ENCODE data around the gene NPAS2. TPM values are rescaled to one million over a fixed set of nuclear protein-coding genes. Genes with fewer than 3 reads are reported as not detected.

Gene NPAS2
- total RNA-seq, 3 donors from 2014 or later, result 6.2 to 42.3 (median 22.5) TPM

- no peak for DNase-seq (ENCODE audit: low spot score in 2 of 2)
- TF ChIP-seq POLR2A (IDR thresholded peaks at IDR 0.05) (no peak), POLR2AphosphoS5 (IDR thresholded peaks at IDR 0.05) (no peak), CTCF (IDR thresholded peaks at IDR 0.05) (no peak)
- H3K27ac ChIP-seq, result no peak overlapping the region
- no peak overlapping the region for H3K4me3 ChIP-seq
- no peaks in the 10 kb centered on the region for H3K4me1 ChIP-seq
- no peaks in the 10 kb centered on the region for H3K27me3 ChIP-seq
- no peaks in the 10 kb centered on the region for H3K9me3 ChIP-seq
- H3K36me3 ChIP-seq, result no peaks in the 10 kb centered on the region
- intact Hi-C loops (cut with DNase I; ENCODE audit: low total_unique reads), result no loop called here
Observed at GRCh38 chr2:100945930-100946607, 126.1 kb downstream of the NPAS2 start.

- no peak overlapping the region for H3K27ac ChIP-seq
- no peaks in the 10 kb centered on the region for H3K9me3 ChIP-seq
- H3K4me1 ChIP-seq, result no peaks in the 10 kb centered on the region
- no peaks in the 10 kb centered on the region for H3K36me3 ChIP-seq
- no peak for DNase-seq (ENCODE audit: low spot score in 2 of 2)
- H3K27me3 ChIP-seq, result no peaks in the 10 kb centered on the region
- intact Hi-C loops (cut with DNase I; ENCODE audit: low total_unique reads), result no loop called here
- H3K4me3 ChIP-seq, result no peak overlapping the region
- no peak for TF ChIP-seq POLR2A (IDR thresholded peaks at IDR 0.05)
- no peak for TF ChIP-seq CTCF (IDR thresholded peaks at IDR 0.05)
- TF ChIP-seq POLR2AphosphoS5 (IDR thresholded peaks at IDR 0.05), result no peak
Observed at GRCh38 chr2:100948942-100949811, 129.2 kb downstream of the NPAS2 start.

GRCh38 chr2:100952512-100952911 is 132.6 kb downstream of the NPAS2 start:
- peaks cover 0 to 2% of the 10 kb centered on the region in 2 donors for H3K4me1 ChIP-seq
- no peaks in the 10 kb centered on the region for H3K27me3 ChIP-seq
- no peak overlapping the region for H3K27ac ChIP-seq
- H3K36me3 ChIP-seq, result no peaks in the 10 kb centered on the region
- H3K4me3 ChIP-seq, result no peak overlapping the region
- no peaks in the 10 kb centered on the region for H3K9me3 ChIP-seq
- TF ChIP-seq POLR2AphosphoS5 (IDR thresholded peaks at IDR 0.05) (no peak), POLR2A (IDR thresholded peaks at IDR 0.05) (no peak), CTCF (IDR thresholded peaks at IDR 0.05) (no peak)
- intact Hi-C loops (cut with DNase I; ENCODE audit: low total_unique reads), result no loop called here
- DNase-seq (ENCODE audit: low spot score in 2 of 2), result no peak

- peaks cover 0 to 4% of the 10 kb centered on the region in 2 donors for H3K4me1 ChIP-seq
- no peaks in the 10 kb centered on the region for H3K36me3 ChIP-seq
- no peak overlapping the region for H3K27ac ChIP-seq
- no peaks in the 10 kb centered on the region for H3K9me3 ChIP-seq
- no peak for DNase-seq (ENCODE audit: low spot score in 2 of 2)
- no peaks in the 10 kb centered on the region for H3K27me3 ChIP-seq
- TF ChIP-seq CTCF (IDR thresholded peaks at IDR 0.05), result no peak
- no peak for TF ChIP-seq POLR2AphosphoS5 (IDR thresholded peaks at IDR 0.05)
- TF ChIP-seq POLR2A (IDR thresholded peaks at IDR 0.05), result no peak
- intact Hi-C loops (cut with DNase I; ENCODE audit: low total_unique reads), result no loop called here
- no peak overlapping the region for H3K4me3 ChIP-seq
Observed at GRCh38 chr2:100953406-100954043, 133.6 kb downstream of the NPAS2 start.

- TF ChIP-seq POLR2A (IDR thresholded peaks at IDR 0.05), result no peak
- no peak for TF ChIP-seq POLR2AphosphoS5 (IDR thresholded peaks at IDR 0.05)
- TF ChIP-seq CTCF (IDR thresholded peaks at IDR 0.05), result no peak
- intact Hi-C loops (cut with DNase I; ENCODE audit: low total_unique reads), result no loop called here
- H3K4me1 ChIP-seq, result peaks cover 0 to 4% of the 10 kb centered on the region in 2 donors
- no peaks in the 10 kb centered on the region for H3K9me3 ChIP-seq
- H3K4me3 ChIP-seq, result no peak overlapping the region
- DNase-seq (ENCODE audit: low spot score in 2 of 2), result no peak
- H3K27me3 ChIP-seq, result no peaks in the 10 kb centered on the region
- H3K27ac ChIP-seq, result no peak overlapping the region
- H3K36me3 ChIP-seq, result no peaks in the 10 kb centered on the region
Observed at GRCh38 chr2:100954044-100954420, 134.1 kb downstream of the NPAS2 start.

All from breast epithelium (tissue), 4 donors.